Measurements from ENCODE around the gene MAP2K3. TPM values are rescaled to one million over a fixed set of nuclear protein-coding genes. Genes with fewer than 3 reads are reported as not detected.
"Not testable (repeated sequence)": the region's sequence is repeated elsewhere in the genome, so short reads cannot be mapped to it uniquely, and the experiment has no call there.

Gene MAP2K3
- total RNA-seq, 1 experiment from 2014 or later = 20.7 TPM

DNA sequence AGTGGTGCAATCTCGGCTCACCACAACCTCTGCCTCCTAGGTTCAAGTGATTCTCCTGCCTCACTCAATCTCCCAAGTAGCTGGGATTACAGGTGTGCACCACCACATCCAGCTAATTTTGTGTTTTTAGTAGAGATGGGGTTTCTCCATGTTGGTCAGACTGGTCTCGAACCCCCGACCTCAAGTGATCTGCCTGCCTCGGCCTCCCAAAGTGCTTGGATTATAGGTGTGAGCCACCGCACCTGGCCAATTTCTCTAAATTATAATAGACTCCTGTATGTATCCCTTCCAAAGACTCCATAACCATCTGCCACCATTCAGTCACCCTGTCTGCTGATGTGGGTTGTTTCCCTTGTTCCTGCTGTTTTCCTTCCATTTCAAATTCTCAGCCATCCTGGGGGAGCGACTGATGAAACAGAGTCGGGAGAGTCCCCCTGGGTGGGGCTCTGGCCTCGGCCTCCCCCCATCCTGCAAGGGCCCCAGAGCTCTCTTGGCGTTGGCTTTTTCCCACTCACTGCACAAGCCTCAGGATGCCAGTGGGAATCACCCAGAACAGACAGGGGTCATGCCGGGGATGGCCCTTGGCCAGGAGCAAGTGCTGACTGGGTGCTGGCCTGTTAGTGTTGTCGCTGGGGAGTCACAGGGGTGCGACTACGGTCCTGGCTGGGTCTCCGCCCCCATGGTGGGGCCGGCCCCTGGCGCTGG is 25.7 kb downstream of the MAP2K3 start:
- DNase-seq (ENCODE audit: low read depth) = not testable (repeated sequence)

DNA sequence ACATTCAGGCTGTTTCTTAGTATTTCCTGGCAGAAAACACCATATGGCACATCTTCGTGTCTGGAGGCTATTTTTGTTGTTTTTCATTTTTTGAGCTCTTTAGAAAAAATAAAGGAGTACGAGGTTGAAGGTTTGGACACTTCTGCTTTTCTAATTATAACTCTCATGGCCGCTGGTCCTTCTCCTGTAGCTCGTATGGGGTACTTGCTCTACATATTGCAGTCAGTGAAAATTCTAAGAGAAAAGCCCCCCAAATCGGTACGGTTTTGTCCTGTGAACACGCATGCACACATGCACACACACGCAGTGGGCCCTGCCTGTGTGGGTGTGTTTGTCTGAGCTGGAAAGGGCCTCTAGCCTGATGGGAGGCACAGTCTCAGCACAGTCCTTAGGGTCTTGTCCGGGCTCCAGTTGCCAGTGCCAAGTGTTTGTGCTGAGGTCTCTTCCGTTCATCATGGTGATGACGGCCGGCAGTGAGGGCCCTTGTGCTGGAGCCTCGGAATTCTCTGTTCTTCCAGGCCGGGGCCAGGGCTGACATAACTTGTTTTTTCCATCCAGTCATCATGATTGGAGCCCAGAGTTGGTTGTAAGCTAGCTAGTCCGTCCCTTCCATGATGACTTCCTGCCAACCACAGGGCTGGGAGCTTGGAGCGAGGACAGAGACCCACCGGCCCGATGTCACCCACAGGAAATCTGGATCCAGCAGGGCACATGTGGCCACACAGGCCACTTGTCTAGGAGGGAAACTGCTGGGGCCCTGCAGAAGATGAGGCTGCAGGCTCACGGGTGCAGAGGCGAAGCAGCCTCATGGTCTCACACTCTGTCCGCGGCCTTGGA is 26.5 kb downstream of the MAP2K3 start:
- DNase-seq (ENCODE audit: low read depth) = not testable (repeated sequence)

DNA sequence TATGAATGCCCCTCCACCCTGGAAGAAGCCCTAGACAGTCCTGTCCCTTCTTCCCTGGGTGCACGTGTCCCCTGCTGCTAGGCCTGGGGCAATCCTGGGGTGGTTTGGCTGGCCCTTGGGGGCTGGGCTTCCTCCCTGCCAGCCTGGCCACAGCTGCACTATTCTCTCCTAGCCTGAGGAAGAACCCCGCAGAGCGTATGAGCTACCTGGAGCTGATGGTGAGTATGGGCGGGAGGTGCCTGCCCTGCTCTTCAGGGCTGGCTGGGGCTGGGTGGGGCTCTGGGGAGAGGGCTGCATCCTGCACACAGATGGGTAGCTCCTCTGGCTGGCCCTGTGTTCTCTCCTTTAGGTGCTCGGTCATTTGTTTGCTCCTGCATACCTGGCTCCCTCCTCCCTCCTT is 28.8 kb downstream of the MAP2K3 start:
- DNase-seq (ENCODE audit: low read depth) = no peak

GRCh38 chr17:21313761-21314160 is 29.2 kb downstream of the MAP2K3 start:
- DNase-seq (ENCODE audit: low read depth) = not testable (repeated sequence)

DNA sequence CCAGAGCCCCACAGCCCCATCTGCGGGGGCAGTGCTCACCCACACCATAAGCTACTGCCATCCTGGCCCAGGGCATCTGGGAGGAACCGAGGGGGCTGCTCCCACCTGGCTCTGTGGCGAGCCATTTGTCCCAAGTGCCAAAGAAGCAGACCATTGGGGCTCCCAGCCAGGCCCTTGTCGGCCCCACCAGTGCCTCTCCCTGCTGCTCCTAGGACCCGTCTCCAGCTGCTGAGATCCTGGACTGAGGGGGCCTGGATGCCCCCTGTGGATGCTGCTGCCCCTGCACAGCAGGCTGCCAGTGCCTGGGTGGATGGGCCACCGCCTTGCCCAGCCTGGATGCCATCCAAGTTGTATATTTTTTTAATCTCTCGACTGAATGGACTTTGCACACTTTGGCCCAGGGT is 29.8 kb downstream of the MAP2K3 start:
- DNase-seq (ENCODE audit: low read depth) = not testable (repeated sequence)

DNA sequence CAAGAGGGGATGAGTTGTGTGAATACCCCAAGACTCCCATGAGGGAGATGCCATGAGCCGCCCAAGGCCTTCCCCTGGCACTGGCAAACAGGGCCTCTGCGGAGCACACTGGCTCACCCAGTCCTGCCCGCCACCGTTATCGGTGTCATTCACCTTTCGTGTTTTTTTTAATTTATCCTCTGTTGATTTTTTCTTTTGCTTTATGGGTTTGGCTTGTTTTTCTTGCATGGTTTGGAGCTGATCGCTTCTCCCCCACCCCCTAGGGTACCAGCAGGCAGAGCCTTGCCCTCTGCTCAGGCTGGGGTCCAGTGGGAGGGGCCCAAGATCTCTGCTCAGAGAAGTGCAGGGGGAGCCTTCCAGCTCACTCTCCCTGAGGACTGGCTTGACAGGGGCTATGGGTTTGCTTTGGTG is 30.2 kb downstream of the MAP2K3 start:
- not testable (repeated sequence) for DNase-seq (ENCODE audit: low read depth)

DNA sequence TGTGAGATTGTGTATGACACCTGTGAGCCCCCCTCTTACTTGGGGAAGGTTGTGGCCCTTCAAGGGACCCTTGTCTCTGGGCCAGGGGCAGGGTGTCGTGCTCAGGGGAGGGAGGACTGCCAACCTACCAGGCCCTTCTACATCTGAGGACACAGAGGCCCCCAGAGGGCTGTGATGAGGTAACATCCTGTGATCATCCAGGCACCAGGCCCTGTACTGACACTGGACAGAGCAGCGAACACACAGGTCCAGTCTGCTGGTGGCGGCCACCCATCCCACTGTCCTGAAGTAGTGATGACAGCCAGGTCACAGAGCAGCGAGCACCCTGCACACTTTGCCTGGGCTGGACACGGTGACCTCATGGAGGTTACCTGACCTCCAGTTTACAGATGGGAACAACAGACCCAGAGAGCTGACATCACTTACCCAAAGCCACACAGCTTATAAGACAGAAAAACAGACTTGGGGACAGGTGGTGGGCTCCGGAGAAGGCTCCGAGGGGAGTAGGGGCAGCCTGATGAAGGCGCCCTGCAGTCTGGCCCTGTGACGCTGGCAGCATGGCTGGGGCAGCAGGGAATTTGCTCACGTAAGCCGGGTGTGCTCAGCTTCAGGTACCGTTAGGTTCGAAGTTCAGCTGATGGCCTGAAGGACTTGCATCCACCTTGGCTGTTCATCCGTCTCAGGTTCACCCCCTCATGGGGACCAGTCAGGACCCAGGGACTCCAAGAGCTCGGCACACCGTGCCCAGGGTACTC is 30.9 kb downstream of the MAP2K3 start:
- not testable (repeated sequence) for DNase-seq (ENCODE audit: low read depth)

DNA sequence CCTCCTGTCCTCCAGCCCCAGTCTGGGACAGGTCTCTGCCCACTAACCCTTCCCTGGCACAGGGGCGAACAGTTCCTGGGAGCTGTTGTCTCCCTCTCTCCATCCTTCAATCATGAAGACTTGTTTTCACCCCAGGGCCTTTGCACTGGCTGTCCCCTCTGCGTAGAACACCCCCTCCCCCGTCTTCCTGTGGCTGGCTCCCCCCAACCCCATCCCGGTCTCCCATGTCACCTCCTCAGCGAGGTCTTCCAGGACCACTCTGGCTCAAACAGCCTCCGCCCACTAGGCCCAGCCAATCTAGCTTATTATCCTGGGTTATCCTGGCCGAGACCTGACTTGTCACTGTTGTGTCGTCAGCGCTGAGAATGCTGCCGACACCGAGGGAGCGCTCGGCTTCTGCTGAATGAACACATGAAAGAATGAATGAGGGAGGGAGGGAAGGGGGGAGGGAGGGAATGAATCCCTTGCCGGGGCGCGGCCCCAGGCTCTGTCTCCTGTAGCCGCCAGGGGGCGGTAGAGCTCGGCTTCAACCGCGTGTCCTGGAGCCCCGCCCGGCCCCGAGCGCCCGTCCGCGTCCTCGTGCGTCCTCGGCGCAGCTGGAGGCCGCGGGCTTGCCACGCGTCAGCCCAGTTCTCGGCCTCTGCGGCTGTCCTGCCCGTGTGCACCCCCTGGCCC is 31.8 kb downstream of the MAP2K3 start:
- DNase-seq (ENCODE audit: low read depth) = not testable (repeated sequence)

DNA sequence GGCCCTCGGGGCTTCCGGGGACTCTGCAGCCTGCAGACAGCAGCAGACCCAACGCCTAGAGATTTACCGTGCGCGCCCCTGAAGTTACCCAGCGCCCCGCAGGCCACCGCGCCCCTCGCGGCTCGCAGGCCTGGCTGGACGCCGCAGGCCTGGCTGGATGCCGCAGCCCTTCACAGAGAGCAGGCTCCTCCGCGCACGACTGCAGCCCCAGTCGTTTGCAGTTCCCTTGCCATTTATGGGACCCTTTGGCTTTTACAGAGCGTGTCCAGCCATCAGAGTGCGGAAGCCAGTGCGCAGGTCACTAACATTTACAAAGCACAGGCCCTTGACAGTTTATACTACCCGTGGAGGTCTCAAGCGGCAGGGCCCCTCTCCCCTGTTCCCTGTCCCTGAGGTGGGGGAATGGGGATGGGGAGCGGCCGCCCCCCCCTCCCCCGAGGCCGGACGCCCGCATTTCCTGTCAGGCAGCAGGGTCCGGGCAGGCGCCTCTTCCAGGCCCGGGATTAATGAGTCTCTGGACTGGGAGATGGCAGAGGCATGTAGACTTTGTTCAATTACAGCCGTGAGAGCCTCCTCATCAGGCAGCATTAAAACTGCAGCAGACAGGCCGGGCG is 32.5 kb downstream of the MAP2K3 start:
- not testable (repeated sequence) for DNase-seq (ENCODE audit: low read depth)

DNA sequence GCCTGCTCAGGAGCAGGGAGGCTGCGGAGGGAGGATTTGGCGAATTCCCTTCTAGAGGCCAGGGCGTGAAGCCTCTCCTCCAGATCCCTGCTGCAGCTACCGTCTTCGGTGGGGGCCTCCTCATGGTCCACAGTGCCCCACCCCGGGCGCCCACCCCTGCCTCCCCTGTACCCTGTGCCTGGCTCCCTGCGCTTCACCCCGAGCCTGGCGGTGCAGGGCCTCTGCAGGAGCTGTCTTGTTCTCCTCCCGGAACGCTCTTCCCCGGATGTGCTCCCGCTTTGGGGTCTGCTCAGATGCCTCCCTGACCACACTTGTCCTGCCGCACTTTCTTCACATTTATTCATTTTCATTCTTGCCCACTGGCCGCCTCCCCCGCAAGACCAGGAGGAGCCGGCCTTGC is 33.3 kb downstream of the MAP2K3 start:
- not testable (repeated sequence) for DNase-seq (ENCODE audit: low read depth)

DNA sequence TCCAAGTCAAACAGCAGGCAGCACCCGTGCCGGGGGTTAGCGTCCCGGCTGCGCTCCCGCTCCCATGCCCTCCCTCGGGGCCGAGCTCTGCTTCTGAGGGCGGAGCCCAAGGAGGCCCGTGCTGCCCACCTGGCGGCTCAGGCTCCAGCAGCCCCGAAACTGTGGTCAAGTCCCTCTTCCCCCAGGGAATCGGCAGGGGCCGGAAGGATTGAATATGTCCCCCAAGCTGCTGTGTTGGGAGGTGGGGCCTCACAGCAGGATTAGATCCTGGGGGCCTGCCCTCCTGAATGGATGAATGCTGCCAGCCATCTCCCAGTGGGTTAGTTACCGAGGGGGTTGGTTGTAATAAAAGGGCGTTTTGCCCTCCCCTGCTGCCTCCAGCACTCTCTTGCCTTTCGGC is 33.9 kb downstream of the MAP2K3 start:
- no peak for DNase-seq (ENCODE audit: low read depth)

DNA sequence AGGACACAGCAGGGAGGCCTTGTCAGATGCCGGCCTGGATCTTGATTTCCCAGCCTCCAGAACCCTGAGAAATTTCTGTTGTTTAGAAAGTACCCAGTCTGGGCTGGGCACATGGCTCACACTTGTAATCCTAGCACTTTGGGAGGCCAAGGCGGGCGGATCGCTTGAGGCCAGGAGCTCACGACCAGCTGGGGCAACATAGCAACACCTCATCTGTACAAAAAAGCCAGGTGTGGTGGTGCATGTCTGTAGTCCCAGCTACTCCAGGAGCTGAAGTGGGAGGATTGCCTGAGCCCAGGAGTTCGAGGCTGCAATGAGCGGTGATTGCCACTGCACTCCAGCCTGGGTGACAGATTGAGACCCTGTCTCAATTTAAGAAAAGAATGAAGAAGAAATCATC is 34.3 kb downstream of the MAP2K3 start:
- not testable (repeated sequence) for DNase-seq (ENCODE audit: low read depth)

DNA sequence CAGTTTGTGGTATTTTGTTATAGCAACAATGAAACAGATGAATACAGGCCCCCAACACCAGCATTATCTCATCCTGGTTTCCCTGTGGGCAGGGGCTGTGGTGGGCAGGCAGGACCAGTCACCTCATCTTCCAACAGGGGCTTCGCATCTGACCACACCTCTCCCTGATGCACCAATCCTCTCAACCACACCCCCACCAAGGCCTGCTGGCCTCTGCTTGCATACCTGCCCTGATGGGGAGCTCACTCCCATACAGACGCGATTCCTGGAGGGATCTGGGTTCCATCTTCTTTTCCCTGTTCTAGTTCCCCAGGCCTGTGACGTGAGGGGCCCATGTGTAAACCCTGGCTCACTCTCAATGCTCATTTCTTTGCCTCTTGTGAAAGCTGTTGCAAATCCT is 34.7 kb downstream of the MAP2K3 start:
- not testable (repeated sequence) for DNase-seq (ENCODE audit: low read depth)

DNA sequence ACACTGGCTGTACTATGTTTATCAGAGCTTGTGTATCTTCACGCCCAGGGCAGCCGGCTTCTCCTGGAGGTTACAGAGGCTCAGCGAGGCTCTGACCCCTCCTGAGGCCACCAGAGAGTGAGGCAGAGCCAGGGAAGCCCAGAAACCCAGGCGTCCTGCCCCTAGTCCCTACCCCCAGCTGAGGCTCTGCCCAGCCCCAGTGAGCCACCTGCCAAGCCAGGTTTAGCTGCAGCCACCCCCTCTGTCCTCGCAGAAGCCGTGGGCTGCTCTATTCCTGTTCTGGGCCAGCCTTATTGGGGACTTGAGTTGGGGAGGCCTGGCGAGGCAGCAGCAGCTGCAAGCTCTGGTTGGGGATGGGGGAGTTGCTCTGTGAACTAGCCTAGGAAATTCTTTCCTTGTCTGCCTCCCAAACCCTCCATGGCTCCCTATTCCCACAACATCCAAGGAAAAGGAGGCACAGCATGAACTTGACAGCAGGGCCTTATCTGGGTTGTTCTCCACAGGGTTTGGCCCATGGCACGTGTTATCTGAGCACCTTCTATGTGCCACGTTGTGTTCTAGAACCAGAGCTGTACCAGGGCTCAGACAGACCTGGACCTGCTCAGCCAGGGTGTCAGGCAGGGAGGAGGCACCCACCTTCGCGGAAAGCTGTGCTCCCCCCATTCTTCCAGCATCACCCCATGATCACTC is 35.3 kb downstream of the MAP2K3 start:
- DNase-seq (ENCODE audit: low read depth) = not testable (repeated sequence)

DNA sequence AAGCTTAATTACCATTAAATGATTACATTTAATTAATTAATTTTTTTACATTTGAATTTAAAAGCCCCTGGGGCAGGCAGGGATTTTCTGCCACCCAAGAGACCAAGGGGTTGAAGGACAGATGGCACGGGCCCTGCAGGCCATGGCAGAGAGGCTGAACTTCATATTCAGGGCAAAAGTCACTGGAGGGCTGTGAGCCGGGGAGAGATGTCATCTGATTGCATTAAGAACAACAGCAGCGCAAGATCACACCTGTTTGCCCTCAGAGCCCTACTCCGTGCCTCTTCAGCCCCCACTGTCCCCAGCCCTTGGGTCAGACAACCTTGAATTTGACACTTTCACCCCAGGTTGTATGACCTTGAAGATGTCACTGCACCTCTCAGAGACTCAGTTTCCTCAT is 35.9 kb downstream of the MAP2K3 start:
- DNase-seq (ENCODE audit: low read depth) = not testable (repeated sequence)

- DNase-seq (ENCODE audit: low read depth) = not testable (repeated sequence)
These were observed 36.5 kb downstream of the MAP2K3 start for GRCh38 chr17:21321061-21321460.

DNA sequence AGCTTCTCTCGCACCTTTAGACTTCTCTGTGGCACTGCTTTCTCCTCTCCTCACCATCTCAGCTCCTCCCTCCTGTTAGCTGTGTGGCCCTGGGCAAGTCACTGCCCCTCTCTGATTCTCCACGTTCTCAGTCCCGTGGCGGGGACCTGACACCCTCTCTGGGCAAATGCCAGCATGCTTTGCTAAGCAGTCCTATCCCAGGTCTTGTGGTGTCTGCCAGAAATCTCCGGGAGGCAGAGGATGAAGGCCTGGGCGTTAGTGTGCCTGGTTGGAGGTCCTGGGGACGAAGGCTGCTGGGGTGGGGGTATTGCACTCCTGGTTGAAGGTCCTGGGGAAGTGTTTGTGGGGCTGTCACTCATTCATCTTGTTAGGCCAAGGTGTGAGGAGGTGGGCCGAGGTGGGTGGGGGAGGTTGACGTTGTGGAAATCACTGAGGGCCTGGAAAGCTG is 37.3 kb downstream of the MAP2K3 start:
- DNase-seq (ENCODE audit: low read depth) = not testable (repeated sequence)

DNA sequence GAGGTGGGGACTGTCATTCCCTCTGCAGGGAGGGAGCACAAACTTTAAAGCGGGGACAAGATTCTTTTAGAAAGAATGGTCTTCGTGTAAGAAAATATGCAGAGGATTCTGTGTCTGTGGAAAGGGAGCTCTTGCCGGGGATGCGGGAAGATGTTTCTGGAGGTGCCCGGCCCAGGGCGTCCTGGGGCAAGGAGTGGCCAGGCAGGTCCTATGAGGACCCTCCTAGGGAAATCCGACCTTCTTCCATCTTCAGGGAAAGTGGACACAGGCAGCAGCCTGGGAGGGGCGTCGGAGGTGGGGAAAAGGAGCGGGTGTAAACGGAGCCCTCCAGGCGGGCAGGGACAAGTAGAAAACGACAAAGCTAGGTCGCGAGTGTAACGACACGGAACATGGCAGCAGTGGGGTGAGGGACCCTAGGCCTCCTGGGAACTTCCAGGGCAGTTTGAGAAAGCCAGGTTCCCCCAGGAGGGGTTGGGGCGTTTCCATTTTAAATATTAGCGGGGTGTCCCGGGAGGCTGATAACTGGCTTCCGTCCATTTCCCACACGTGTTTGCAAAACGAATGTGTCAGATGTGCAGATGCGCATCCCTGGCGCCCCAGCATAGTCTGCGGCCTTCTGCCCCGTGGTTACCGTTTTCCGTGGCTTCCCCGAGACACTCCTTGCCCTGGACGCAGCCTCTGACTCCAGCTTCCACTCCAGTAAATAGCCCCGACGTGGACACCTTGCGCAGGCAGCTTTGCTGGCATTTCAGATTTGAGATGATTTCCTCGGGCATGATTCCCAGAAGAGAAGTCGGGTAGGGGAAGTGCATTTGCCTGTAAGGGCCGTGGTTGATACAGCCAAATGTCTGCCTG is 39.0 kb downstream of the MAP2K3 start:
- not testable (repeated sequence) for DNase-seq (ENCODE audit: low read depth)

DNA sequence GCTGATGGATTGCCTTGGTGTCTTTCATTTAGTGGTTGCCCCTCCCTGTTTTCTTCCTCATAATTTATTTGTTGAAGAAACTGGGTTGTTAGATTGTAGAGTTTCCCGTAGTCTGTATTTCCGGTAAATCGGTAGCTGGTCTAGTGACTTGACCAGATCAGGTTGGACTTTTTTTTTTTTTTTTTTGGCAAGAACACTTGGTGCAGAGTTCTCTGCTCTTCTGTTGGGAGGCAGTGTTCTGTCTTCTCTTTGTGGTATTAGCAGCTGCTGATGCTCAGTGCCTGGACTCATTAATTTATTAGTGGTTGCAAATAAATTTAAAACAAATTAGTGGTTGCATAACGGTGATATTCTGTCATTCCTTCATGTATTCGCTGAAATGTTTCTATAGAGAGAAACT is 40.2 kb downstream of the MAP2K3 start:
- not testable (repeated sequence) for DNase-seq (ENCODE audit: low read depth)
